Measurements from ENCODE around the gene GLUL. TPM values are rescaled to one million over a fixed set of nuclear protein-coding genes. Genes with fewer than 3 reads are reported as not detected.

The GLUL gene
- total and polyA plus RNA-seq, 2 donors (not counting 1 experiment from before 2014, with no cell fraction given), result 38.9 to 44.2 TPM

GRCh38 chr1:182332261-182333060, 59.1 kb downstream of the GLUL start:
- H3K4me3 ChIP-seq (ENCODE audit: control extremely low read depth in 1 of 5, extremely low read depth in 1 of 5, insufficient read depth in 1 of 5, low read depth in 2 of 5, low read length in 4 of 5), result no peak overlapping the region
- no peaks in the 10 kb centered on the region for H3K27me3 ChIP-seq (replicated peaks in 1 of 4; ENCODE audit: control extremely low read depth in 1 of 4, control insufficient read depth in 3 of 4, insufficient read depth in 4 of 4, low read length in 3 of 4)
- no peaks in the 10 kb centered on the region for H3K36me3 ChIP-seq (replicated peaks in 1 of 2; ENCODE audit: control extremely low read depth in 1 of 2, control insufficient read depth in 1 of 2, extremely low read depth in 1 of 2, insufficient read depth in 2 of 2, low read length in 1 of 2)
- H3K4me1 ChIP-seq (ENCODE audit: control insufficient read depth in 2 of 2, insufficient read depth in 2 of 2, low read length in 2 of 2), result peaks cover 7 to 16% of the 10 kb centered on the region in 2 donors
- H3K4me1 Mint-ChIP-seq, result peaks cover 16% of the 10 kb centered on the region
- intact Hi-C loops (cut with micrococcal nuclease), result loop anchor here (5.0 kb wide), 1 partner anchor 60 kb away; the partner anchor contains the start of gene GLUL
- DNase-seq (no peak), ATAC-seq (ENCODE audit: low read depth) (no peak)
- peaks cover 0 to 12% (median 0%) of the 10 kb centered on the region in 3 donors for H3K9me3 ChIP-seq (ENCODE audit: control extremely low read depth in 1 of 3, control insufficient read depth in 2 of 3, insufficient read depth in 1 of 3, low read length in 2 of 3)
- H2AFZ ChIP-seq (ENCODE audit: insufficient read depth, low read depth, low read length, poor library complexity, severe bottlenecking), result no peak overlapping the region
- no peak overlapping the region for H3K4me3 Mint-ChIP-seq
- peaks cover 3% of the 10 kb centered on the region for H3K27me3 Mint-ChIP-seq
- no peaks in the 10 kb centered on the region for H3K79me2 ChIP-seq (ENCODE audit: control insufficient read depth, insufficient read depth, low read length)
- H3K27ac Mint-ChIP-seq, result no peak overlapping the region
- ChIA-PET POLR2A (no interaction called here), CTCF (no interaction called here)
- no peak overlapping the region for H3K9ac ChIP-seq (ENCODE audit: low read length)
- no peak overlapping the region for H3K4me2 ChIP-seq (replicated peaks; ENCODE audit: low read depth, low read length, poor library complexity, severe bottlenecking)
- 93% methylated on average over 9 of the region's 13 CpGs for WGBS (ENCODE audit: insufficient coverage)
- H3K9me3 Mint-ChIP-seq (ENCODE audit: insufficient read depth), result peaks cover 2% of the 10 kb centered on the region
- no peak for TF ChIP-seq EZH2 (IDR thresholded peaks at IDR 0.05; ENCODE audit: borderline replicate concordance, insufficient read depth, low read depth, low read length, poor library complexity, severe bottlenecking)
- TF ChIP-seq, protein P1, sequence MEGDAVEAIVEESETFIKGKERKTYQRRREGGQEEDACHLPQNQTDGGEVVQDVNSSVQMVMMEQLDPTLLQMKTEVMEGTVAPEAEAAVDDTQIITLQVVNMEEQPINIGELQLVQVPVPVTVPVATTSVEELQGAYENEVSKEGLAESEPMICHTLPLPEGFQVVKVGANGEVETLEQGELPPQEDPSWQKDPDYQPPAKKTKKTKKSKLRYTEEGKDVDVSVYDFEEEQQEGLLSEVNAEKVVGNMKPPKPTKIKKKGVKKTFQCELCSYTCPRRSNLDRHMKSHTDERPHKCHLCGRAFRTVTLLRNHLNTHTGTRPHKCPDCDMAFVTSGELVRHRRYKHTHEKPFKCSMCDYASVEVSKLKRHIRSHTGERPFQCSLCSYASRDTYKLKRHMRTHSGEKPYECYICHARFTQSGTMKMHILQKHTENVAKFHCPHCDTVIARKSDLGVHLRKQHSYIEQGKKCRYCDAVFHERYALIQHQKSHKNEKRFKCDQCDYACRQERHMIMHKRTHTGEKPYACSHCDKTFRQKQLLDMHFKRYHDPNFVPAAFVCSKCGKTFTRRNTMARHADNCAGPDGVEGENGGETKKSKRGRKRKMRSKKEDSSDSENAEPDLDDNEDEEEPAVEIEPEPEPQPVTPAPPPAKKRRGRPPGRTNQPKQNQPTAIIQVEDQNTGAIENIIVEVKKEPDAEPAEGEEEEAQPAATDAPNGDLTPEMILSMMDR (IDR thresholded peaks at IDR 0.05), result no peak
- no peak overlapping the region for H3K27ac ChIP-seq (ENCODE audit: low read length in 2 of 2)
- H4K20me1 ChIP-seq (ENCODE audit: control insufficient read depth, insufficient read depth, low read length, poor library complexity, severe bottlenecking), result no peaks in the 10 kb centered on the region

Other genes with a start within 250 kb of the GLUL start
- gene TEDDM1, start 8.9 kb upstream of the GLUL start, total RNA-seq, result not detected in 2 replicates
- gene TEDDM1, start 8.9 kb upstream of the GLUL start, polyA plus RNA-seq, result not detected in 2 replicates
- gene RGSL1, start 58.4 kb upstream of the GLUL start, total RNA-seq, result not detected in 2 replicates
- not detected in 2 replicates for gene RGSL1, start 58.4 kb upstream of the GLUL start, polyA plus RNA-seq
- gene RNASEL, start 197.5 kb upstream of the GLUL start, total RNA-seq, result 18.1 and 21.0 TPM in 2 replicates
- gene RNASEL, start 197.5 kb upstream of the GLUL start, polyA plus RNA-seq, result 6.9 and 7.1 TPM in 2 replicates
- gene RGS16, start 212.6 kb upstream of the GLUL start, total RNA-seq, result 3.1 and 3.3 TPM in 2 replicates
- 11.4 and 18.3 TPM in 2 replicates for gene RGS16, start 212.6 kb upstream of the GLUL start, polyA plus RNA-seq

All from B cell (primary cell).